Activated CD4-positive, CD25-positive, alpha-beta regulatory T cell treated with anti-CD3 and anti-CD28 coated beads, Interleukin-2, amount 50 U/mL, for 24 hours (primary cell): ENCODE measurements around the gene TLX1.

Experiments
- ATAC-seq, 2 donors: fragments of 150-1000 bp; cut with Tn5 transposase; one replicate each; pipeline ENCODE4 v1.10.0; 2021; ENCODE audit warnings: mild to moderate bottlenecking in 1 of 2, moderate library complexity in 1 of 2

TLX1 gene

DNA sequence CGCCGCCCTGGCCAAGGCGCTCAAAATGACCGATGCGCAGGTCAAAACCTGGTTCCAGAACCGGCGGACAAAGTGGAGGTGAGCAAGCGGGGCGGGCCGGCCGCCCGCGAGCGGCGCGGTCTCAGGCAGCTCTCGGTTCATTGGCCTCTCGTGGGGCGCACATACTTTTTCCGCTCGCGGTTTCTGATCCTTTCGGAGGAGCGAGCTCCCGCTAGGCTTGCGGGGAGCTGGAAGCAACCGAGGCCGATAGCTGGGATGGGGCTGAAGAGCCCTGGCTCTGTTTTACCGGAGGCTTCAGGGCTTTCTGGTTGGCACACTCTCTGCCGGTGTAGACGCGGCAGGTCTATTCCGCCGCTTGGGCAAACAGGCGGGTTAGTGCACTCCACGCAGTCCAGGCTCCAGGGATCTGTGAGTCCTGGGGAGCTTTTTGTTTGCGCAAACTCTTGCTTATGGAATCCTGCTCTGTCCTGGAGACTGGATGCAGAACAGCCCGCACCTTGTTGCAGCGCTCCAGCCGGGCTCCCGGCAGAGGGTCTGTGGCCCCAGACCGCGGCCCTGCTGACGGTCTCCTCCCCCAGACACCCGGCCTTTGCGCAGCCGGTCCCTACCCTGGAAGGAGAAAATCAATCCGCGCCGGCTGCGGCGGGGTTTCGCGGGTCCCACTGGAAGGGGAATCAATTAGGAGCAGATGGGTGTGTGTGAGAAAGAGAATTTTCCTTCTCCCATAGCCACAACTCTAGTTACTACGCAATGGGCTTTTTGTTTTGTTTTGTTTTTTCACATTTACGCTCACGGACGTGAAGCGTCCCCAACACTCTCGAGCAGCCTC, 3.4 kb downstream of the TLX1 start:
- no peak for ATAC-seq

DNA sequence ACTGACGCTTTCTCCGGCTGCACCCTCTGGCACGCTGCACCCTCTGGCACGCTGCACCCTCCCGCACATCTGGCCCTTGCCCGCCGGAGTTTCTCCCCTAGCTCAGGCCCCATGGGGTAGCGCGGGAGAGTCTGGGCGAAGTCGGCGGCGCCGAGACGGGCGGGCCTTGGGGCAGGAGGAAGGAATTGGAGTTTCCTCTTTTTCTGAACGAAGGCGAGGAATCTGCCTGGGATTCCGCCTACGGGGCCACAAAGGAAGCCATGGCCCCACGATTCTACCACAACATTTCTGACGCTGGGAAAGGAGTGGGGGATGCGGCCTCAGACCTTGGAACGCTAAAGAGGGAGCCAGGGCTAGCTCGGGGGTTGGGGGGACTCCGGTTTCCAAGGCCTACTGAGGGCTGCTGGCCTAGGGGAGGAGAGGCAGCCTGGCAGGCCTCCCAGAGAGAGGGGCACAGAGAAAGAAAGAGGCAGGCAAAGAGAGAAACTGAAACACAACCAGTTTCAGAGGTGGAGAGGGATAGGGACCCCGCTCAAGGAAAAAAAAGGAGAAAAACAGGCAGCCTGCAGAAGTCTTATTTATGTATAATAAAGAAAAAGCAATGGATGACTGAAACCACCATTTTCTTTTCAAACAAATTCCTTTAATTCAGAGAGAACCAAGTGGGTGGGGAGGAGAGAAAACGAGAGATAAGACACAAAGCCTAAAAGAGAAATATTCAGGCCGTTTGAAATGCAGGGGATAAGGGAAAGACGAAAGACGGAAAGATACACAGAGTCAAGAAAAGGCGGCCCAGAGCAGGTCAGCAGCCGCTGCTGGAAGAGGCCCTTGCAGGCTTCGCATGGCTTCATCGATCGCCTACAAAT, 4.3 kb downstream of the TLX1 start:
- no peak for ATAC-seq

DNA sequence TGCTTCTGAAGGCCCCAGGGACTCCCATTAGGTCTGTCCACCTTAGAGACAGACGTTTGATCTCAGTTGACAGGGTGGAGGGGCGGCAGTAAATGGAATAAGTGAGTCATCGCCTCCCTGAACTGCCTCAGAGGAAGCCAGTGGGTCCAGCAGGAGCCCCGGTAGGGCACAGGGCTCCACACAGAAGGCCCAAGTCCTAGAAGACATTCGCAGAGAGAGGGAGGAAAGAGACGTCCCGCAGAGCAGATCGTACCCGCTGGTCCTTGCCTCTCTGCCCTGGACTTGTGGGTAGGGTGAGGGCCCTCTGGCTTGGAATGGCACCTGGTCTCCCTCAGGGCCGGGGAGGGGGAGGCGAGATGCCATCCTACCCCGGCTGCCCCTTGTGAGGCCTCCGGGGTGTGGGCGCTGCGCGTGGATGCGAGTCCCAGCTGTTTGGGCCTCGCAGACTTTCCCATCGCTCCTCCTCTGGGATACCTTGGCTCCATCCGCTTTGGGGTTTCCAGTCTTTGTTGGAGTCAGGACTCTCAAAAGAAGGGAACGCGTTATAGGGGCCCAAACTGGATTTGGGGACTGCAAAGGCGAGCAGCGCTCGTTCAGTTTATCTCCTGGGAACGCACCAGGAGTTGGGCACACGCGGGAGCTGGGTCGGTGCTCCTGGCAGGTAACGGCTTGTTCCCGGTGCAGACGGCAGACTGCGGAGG, 5.1 kb downstream of the TLX1 start:
- ATAC-seq: no peak

DNA sequence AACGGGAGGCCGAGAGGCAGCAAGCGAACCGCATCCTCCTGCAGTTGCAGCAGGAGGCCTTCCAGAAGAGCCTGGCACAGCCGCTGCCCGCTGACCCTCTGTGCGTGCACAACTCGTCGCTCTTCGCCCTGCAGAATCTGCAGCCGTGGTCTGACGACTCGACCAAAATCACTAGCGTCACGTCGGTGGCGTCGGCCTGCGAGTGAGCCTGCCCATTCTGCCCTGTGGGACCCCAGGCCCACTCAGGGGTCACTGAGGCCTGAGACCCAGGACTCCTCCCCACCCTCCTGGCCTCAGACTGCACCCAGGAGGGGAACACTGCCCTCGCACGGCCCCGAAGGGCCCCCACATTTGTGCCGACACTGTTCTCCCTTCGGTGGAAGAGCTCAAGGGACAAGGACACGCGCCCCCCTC, 5.6 kb downstream of the TLX1 start:
- no peak for ATAC-seq

DNA sequence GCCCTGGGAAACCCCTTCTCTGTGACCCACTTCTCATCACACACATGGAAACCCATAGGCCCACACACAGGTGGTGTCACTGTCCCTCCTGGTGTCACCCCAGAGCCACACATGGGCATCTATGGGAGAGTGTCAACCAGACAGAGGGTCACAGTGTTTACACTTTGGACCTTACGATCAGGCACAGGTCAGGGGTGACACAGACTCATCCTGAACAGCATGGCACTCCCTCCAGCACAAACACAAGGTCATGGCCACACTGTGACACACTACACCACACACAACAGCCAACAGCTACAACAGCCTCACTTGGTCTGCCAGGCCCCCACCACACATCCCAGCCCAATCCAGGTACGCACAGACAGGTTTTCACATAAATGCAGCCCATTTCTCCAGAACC, 6.2 kb downstream of the TLX1 start:
- no peak for ATAC-seq

DNA sequence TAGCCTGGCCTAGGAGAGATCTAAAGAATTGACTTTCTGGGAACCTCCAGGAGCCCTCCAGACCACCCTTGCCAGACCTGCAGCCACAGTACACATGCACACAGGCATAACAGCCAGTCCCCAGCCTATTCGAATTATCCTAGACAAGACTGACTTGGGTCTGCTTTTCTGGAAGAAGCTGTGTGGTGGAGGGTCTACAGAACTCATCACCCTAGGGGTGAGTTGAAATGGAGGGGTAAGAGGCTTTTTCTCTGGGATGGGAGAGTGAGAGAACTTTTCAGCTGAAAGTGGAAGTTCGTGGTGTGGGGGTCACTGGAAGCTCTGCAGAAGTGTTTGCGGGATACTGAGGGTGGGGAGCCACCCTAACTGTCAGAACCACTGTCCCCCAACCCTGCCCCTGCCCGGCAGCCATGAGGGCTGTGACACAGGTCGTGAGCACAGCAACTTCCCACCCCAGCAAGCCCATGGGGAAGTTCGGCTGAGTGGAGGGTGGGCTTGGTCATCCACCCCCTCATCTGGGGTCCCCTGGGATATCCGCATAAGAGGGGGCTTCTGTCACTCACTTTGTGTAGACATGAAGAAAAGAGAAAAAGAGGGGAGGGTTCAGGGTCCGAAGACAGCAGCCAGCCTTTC, 7.8 kb downstream of the TLX1 start:
- no peak for ATAC-seq

- ATAC-seq: no peak
Measured at GRCh38 chr10:101139421-101139911, 8.4 kb downstream of the TLX1 start.

- no peak for ATAC-seq
Measured at GRCh38 chr10:101140084-101140949, 9.2 kb downstream of the TLX1 start.

DNA sequence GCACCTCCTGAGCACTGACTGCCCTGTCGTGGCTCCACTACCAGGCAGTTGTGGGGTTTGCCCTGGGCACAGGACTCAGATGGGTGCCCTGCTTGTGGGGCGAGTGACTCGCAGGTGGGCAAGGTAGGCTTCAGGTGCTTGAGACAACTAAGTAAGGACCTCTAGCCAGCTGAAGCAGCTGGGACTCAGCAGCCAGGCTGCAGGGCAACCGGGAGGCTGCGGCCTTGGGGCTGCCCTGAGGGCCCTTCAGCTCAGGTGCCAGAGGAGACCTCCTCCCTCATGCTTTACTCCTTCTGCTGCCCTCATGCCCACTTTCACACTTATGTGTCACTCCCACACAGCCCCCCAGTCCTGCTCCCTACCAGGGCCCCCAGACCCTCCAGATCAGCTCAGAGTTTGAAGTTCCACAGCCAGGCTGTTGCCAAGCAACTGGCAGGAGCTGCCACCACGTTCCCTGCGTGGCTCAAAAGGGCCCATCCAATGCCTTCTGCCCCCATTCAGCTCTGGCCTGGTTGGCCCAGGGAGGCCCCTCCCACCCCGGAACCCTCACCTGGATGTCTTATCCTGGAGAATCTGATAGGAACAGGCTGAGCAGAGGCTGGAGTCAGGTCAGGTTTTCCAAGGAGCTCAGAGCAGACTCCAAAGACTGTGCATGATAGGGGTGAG, 10.0 kb downstream of the TLX1 start:
- ATAC-seq: no peak

DNA sequence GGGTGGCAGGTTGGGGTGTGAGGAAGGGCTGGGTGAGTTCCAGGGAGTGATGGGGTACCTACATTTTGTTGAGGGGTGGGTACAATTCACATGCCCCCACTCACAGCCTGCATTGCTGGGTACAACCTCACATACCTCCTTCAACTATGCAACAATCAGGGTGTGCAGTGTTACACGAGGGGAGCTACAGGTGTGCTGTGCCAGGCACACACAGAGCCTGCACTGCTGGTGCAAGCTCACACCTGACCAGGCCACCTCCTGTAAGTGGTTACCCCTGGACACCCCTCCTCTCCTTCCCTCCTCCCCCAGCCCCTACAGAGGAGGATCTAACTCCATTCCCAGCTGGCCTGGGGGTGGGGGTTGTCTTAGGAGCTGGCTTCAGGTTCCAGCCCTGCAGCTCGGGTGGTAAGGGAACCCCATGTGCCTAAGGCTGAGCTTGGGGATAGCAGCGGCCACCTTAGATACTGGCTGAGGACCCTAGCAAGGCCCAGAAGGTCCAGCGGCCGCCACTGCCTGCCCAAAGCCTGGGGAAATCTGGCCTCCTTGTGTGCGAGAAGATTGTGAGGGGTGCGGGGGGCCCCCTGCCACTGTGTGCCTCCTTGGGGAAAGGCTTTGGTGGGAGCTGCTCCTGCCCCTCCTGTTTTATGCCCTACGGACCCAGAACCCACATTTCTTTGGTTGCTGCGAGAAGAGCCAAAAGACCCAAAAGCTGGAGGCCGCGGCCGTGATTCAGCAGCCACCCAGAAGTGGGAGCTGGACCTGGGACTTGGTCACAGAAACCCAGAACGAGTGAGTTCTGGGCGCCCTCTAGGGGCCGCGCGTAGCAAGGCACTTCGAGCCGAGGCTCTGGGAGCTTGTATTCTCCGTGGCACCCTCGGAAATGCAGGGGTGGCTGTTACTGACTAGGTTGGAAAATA, 10.8 kb downstream of the TLX1 start:
- peak; percentile 75 to 86 for ATAC-seq

DNA sequence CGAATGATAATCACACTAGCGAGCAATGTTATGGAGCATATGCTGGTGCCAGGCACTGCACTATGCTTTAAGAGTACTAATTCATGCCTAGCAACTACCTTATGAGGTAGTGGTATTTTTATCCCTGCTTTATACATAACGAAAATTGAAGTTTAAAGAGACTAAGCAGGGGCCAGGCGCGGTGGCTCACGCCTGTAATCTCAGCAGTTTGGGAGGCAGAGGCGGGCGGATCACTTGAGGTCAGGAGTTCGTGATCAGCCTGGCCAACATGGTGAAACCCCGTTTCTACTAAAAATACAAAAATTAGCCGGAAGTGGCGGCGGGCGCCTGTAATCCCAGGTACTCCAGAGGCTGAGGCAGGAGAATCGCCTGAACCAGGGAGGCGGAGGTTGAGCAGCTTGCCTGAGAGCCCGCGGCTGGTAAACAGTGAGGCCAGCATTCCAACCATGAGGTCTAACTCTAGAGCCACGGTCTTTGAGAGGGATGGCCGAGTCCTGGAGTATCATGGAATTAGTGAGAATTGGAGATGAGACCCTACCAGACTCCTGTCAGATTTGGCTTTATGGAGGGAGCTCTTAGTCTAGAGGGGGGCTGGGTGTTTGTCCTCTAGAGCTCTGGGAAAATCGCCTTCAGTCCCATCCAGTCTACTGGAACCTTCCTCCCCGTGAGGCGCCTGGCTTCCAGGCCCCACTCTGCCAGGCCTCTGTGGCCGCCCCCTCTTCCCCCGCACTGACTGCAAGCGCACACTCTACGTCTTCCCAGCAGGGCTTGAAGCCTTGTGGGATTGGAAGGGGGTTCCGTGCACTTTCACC, 11.6 kb downstream of the TLX1 start:
- ATAC-seq: no peak

DNA sequence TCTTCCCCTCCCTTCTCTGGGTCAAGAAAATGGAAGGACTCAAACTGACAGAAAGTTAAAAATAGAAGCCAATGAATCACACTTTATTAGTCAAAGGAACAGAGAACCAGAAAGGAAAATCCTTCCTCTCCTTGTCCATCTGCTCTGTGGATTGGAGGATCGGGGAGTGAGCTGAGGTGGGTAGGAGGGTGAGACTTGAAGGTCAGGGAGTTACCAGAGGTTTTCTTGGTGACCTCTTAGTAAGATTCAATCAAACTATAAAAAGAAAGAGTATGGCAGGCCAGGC, 12.2 kb downstream of the TLX1 start:
- ATAC-seq: no peak

DNA sequence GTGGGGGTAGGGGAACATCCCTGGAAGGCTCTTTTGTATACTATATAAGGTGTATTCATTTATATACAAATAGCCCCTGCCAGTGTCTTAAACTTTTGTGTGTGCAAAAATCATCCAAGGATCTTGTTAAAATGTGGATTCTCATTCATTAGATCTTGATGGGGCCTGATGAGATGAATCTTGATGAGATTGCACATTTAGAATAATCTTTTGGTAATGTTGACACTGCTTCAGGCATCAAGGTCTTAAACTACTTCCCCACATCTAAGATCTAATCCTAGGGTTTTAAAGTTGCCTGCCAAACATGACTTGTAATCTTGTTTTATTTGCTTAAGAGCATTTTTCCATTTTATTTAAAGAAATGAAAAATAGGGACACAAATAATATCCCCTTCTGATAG, 13.0 kb downstream of the TLX1 start:
- no peak for ATAC-seq

- no peak for ATAC-seq
Measured at GRCh38 chr10:101145145-101145544, 14.0 kb downstream of the TLX1 start.

- no peak for ATAC-seq
Measured at GRCh38 chr10:101145750-101146391, 14.8 kb downstream of the TLX1 start.

DNA sequence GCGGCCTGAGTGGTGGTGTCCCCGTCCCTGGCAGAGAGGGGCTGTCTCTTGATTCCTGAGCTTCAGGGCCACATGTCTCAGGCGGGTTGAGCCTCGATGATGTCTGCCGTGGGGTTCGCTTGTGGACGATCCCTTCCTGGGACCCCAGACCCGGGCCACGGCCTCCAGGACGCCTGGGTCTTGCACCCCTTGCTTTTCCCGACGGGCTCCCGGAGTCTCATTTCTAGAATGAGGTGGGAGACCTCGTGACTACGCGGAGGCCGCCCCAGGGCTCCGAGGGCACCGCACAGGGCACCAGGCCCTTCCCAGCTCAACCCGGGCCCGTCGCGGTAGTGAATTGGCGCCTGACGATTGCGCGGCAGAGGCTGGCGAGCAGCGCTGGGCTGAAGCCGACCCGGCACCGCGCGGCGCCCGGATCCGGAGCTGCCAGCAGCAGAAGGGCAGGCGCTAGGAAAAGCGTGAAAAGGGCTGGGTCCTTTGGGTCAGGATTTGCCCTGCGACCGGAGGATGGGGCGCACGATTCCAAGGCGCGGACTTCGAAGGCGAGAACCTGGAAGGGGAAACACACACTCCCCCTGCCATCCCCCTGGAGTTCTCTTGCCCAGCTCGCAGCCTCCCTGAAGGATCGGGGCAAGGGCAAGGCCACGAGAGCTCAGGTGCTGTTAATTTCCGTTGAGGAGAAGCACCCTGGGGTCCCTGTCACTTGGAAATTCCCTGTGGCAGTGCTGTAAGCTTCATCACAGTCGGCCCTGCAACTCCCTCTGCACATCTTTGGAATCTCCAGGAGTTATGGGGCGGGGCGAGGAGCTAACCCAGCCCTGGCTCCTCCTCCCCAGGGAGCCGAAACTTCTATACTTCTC, 15.5 kb downstream of the TLX1 start:
- no peak for ATAC-seq

DNA sequence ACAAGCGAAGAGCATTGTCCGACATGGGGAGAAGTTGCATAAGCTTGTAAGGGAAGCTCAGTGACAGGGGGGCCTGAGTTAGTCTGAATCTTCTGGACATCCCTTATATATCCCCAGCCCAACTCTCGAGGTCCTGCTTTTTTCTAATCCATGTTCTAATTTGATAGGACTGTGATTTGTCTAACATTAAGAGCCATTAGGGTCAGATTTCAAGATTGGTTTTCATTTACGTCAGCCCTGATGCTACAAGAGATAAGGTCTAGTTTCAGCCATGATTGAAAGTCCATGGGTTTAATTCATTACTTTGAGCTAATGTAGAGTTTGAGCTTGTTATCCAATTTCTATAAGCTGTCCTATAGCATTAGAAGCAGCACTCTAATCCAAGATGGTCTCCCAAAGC, 20.3 kb downstream of the TLX1 start:
- no peak for ATAC-seq

DNA sequence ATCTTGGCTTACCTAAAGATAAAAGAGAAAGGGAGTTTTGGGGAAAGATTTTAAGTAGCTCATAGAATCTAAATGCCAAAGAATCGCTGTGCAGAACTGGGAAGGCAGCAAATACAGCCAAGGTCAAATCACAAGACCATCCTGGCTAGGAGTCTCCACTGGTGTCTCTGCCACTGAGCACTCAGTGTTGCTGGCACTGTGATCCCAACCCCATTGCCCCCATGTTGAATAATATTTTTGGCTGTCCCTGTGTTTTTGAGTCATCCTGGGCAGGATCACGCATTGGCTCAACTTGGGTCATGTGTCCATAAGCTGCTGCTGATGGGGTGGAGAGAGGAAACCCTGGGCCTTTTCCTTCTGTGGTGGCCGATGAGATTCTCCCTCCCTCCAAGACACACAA, 21.2 kb downstream of the TLX1 start:
- ATAC-seq: no peak
